H1 (cell line): ENCODE results near the gene PRPF4. TPM values are rescaled to one million over a fixed set of nuclear protein-coding genes. Genes with fewer than 3 reads are reported as not detected.

ENCODE experiments used
- ASH2L ChIP-seq: fragments of 200-600, 300-600 bp; sonication (generic); IDR thresholded peaks from one replicate; pipeline ENCODE4 v1.7.1; 2017; ENCODE audit warnings: low read length
- CBX5 ChIP-seq: fragments of 300-800, 300-1000 bp; sonication (generic); IDR thresholded peaks from 2 replicates; pipeline ENCODE4 v1.7.1; 2016; ENCODE audit warnings: antibody characterized with exemption, low read length, low read depth
- GABPA ChIP-seq: IDR thresholded peaks from 2 replicates; pipeline ENCODE4 v1.6.1; 2011; ENCODE audit warnings: mild to moderate bottlenecking, low read length, moderate library complexity, borderline replicate concordance; ENCODE audit not compliant: insufficient read depth
- PHF8 ChIP-seq: fragments of 200-600 bp; sonication (generic); conservative IDR thresholded peaks from 2 replicates; pipeline ENCODE4 v1.7.1; 2012; ENCODE audit warnings: low read depth, mild to moderate bottlenecking, inconsistent platforms, low read length, moderate library complexity
- SUZ12 ChIP-seq: fragments of 200-600 bp; sonication (generic); IDR thresholded peaks from 2 replicates; pipeline ENCODE4 v1.6.1; 2012; ENCODE audit warnings: mild to moderate bottlenecking, inconsistent platforms, low read length, moderate library complexity, mixed read lengths
- TAF1 ChIP-seq: IDR thresholded peaks from 2 replicates; pipeline ENCODE4 v1.6.1; 2011; ENCODE audit warnings: mild to moderate bottlenecking, low read depth, low read length
- TAF7 ChIP-seq: optimal IDR thresholded peaks from 2 replicates; pipeline ENCODE3; 2011; ENCODE audit warnings: low read depth, mild to moderate bottlenecking, inconsistent platforms, low read length, moderate library complexity, borderline replicate concordance
- polyA plus RNA-seq, 7 experiments: library from polyadenylated mRNA; depleted of rRNA in 3 of 7; stranded (reverse) in 5 of 7; unstranded in 2 of 7; fragments of >200 nt in 5 of 7; fragments of 200-250 nt in 2 of 7; gene quantifications; 1 replicate in 5 of 7; 2 replicates in 1 of 7; 4 replicates in 1 of 7; pipeline versions ENCODE4 v1.2.1 to v1.2.3, GENCODE V29; 2011 to 2013; ENCODE audit warnings: missing spikeins in 2 of 7, mixed read lengths in 2 of 7
- total RNA-seq: library from RNA; stranded (reverse); fragmentation: NEBNext Ultra II Directional; extraction: Animal tissue kit (Norgen Biotek cat#: 25700); gene quantifications from 2 replicates; pipeline ENCODE4 v1.2.1, GENCODE V29; 2021
- TF ChIP-seq, protein P1 (sequence below): fragments of 300-600 bp; sonication (generic); IDR thresholded peaks from 2 replicates; pipeline ENCODE4 v1.7.1; 2012; ENCODE audit warnings: low read length, moderate library complexity, mild to moderate bottlenecking, inconsistent platforms; ENCODE audit not compliant: insufficient replicate concordance
- TF ChIP-seq, protein P2 (sequence below): IDR thresholded peaks from 2 replicates; pipeline ENCODE4 v1.6.1; 2012; ENCODE audit warnings: inconsistent platforms

Gene PRPF4
- total and polyA plus RNA-seq, 2 of the 8 experiments (the other 6 are each of a cell fraction or from before 2014, with no cell fraction given), result 15.2 to 33.4 TPM

DNA sequence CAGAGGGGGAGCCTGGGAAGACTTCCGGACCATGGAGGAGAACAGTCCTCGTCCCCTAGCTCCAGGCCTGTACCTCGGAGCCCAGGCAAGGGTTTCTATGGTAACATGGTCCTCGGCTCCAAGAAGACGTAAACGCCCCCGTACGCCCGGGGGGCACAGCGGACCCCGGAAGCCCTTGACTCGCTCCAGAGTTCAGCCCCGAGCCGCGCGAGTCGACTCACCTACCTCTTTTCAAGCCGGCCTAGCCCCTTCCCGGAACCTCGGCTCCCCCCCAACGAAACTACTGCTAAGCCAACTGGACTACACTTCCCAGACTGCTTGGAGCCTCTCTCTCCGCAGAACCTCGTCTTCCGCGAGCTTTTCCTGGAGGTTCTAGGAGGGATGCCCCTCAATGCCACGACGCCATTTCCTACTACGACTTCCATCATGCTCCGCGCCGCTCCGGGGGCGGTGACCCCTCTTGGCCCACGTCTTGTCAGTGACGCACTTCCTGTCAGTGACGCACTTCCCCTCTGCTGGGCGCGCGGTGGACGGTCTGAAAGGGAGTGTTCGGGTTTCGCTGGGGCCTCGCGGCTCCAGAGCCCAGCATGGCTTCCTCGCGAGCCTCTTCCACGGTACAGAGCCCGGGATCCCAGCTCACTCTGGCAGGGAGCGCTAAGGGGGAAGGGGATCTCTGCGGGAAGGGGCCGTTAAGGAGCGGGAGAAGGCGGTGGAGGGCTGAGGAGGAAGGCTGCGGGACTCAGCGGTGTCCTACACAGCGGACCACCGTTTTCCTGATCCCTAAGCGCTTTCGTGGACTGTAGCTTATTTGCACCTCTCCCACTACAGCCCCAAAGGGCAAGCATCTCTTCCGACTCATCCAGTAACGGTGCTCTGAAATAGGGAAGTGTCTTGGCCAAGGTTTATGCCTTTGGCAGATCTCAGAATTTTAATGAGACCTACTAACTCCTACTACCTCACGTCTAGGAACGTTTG is at the start of gene PRPF4, which contains the start of gene CDC26 (continued):
- TF ChIP-seq, protein P1, sequence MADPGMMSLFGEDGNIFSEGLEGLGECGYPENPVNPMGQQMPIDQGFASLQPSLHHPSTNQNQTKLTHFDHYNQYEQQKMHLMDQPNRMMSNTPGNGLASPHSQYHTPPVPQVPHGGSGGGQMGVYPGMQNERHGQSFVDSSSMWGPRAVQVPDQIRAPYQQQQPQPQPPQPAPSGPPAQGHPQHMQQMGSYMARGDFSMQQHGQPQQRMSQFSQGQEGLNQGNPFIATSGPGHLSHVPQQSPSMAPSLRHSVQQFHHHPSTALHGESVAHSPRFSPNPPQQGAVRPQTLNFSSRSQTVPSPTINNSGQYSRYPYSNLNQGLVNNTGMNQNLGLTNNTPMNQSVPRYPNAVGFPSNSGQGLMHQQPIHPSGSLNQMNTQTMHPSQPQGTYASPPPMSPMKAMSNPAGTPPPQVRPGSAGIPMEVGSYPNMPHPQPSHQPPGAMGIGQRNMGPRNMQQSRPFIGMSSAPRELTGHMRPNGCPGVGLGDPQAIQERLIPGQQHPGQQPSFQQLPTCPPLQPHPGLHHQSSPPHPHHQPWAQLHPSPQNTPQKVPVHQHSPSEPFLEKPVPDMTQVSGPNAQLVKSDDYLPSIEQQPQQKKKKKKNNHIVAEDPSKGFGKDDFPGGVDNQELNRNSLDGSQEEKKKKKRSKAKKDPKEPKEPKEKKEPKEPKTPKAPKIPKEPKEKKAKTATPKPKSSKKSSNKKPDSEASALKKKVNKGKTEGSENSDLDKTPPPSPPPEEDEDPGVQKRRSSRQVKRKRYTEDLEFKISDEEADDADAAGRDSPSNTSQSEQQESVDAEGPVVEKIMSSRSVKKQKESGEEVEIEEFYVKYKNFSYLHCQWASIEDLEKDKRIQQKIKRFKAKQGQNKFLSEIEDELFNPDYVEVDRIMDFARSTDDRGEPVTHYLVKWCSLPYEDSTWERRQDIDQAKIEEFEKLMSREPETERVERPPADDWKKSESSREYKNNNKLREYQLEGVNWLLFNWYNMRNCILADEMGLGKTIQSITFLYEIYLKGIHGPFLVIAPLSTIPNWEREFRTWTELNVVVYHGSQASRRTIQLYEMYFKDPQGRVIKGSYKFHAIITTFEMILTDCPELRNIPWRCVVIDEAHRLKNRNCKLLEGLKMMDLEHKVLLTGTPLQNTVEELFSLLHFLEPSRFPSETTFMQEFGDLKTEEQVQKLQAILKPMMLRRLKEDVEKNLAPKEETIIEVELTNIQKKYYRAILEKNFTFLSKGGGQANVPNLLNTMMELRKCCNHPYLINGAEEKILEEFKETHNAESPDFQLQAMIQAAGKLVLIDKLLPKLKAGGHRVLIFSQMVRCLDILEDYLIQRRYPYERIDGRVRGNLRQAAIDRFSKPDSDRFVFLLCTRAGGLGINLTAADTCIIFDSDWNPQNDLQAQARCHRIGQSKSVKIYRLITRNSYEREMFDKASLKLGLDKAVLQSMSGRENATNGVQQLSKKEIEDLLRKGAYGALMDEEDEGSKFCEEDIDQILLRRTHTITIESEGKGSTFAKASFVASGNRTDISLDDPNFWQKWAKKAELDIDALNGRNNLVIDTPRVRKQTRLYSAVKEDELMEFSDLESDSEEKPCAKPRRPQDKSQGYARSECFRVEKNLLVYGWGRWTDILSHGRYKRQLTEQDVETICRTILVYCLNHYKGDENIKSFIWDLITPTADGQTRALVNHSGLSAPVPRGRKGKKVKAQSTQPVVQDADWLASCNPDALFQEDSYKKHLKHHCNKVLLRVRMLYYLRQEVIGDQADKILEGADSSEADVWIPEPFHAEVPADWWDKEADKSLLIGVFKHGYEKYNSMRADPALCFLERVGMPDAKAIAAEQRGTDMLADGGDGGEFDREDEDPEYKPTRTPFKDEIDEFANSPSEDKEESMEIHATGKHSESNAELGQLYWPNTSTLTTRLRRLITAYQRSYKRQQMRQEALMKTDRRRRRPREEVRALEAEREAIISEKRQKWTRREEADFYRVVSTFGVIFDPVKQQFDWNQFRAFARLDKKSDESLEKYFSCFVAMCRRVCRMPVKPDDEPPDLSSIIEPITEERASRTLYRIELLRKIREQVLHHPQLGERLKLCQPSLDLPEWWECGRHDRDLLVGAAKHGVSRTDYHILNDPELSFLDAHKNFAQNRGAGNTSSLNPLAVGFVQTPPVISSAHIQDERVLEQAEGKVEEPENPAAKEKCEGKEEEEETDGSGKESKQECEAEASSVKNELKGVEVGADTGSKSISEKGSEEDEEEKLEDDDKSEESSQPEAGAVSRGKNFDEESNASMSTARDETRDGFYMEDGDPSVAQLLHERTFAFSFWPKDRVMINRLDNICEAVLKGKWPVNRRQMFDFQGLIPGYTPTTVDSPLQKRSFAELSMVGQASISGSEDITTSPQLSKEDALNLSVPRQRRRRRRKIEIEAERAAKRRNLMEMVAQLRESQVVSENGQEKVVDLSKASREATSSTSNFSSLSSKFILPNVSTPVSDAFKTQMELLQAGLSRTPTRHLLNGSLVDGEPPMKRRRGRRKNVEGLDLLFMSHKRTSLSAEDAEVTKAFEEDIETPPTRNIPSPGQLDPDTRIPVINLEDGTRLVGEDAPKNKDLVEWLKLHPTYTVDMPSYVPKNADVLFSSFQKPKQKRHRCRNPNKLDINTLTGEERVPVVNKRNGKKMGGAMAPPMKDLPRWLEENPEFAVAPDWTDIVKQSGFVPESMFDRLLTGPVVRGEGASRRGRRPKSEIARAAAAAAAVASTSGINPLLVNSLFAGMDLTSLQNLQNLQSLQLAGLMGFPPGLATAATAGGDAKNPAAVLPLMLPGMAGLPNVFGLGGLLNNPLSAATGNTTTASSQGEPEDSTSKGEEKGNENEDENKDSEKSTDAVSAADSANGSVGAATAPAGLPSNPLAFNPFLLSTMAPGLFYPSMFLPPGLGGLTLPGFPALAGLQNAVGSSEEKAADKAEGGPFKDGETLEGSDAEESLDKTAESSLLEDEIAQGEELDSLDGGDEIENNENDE, result no peak
- TF ChIP-seq CBX5 (no peak), ASH2L (peak; percentile 93), GABPA (peak; percentile 91), PHF8 (peak; percentile 100), TAF1 (peak; percentile 90), TAF7 (peak; percentile 71), SUZ12 (no peak)
- TF ChIP-seq, protein P2, sequence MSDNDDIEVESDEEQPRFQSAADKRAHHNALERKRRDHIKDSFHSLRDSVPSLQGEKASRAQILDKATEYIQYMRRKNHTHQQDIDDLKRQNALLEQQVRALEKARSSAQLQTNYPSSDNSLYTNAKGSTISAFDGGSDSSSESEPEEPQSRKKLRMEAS, result peak; percentile 69
